ENCODE data around the gene CHST2.

The CHST2 gene

GRCh38 chr3:143121241-143122088 is 1.9 kb downstream of the CHST2 start:
- Histone ChIP-seq H2AFZ (ENCODE audit: low read length, unreplicated experiment) (peak overlapping the region; percentile 72), H3K27me3 (ENCODE audit: insufficient read depth, low read length) (no peaks in the 10 kb centered on the region), H3K4me1 (ENCODE audit: control insufficient read depth, insufficient read depth, low read length, unreplicated experiment) (no peaks in the 10 kb centered on the region), H3K36me3 (ENCODE audit: insufficient read depth, low read length) (no peaks in the 10 kb centered on the region), H3K4me3 (ENCODE audit: low read depth, low read length) (peak overlapping the region; percentile 100), H3K79me2 (ENCODE audit: control insufficient read depth, insufficient read depth, low read length, unreplicated experiment) (no peaks in the 10 kb centered on the region), H3K27ac (ENCODE audit: low read depth, low read length) (no peak overlapping the region)

- H3K4me3 ChIP-seq (ENCODE audit: low read depth, low read length): no peak overlapping the region
- no peaks in the 10 kb centered on the region for H3K36me3 ChIP-seq (ENCODE audit: insufficient read depth, low read length)
- H3K79me2 ChIP-seq (ENCODE audit: control insufficient read depth, insufficient read depth, low read length, unreplicated experiment): no peaks in the 10 kb centered on the region
- H3K27ac ChIP-seq (ENCODE audit: low read depth, low read length): no peak overlapping the region
- no peaks in the 10 kb centered on the region for H3K27me3 ChIP-seq (ENCODE audit: insufficient read depth, low read length)
- H2AFZ ChIP-seq (ENCODE audit: low read length, unreplicated experiment): no peak overlapping the region
- H3K4me1 ChIP-seq (ENCODE audit: control insufficient read depth, insufficient read depth, low read length, unreplicated experiment): no peaks in the 10 kb centered on the region
Measured at GRCh38 chr3:143122089-143122430, 2.5 kb downstream of the CHST2 start.

- no peaks in the 10 kb centered on the region for H3K79me2 ChIP-seq (ENCODE audit: control insufficient read depth, insufficient read depth, low read length, unreplicated experiment)
- H3K27me3 ChIP-seq (ENCODE audit: insufficient read depth, low read length): no peaks in the 10 kb centered on the region
Measured at GRCh38 chr3:143122608-143123352, 3.2 kb downstream of the CHST2 start.

GRCh38 chr3:143123353-143123984 is 3.9 kb downstream of the CHST2 start:
- H3K27ac ChIP-seq (ENCODE audit: low read depth, low read length): no peak overlapping the region
- H3K36me3 ChIP-seq (ENCODE audit: insufficient read depth, low read length): no peaks in the 10 kb centered on the region
- H3K79me2 ChIP-seq (ENCODE audit: control insufficient read depth, insufficient read depth, low read length, unreplicated experiment): no peaks in the 10 kb centered on the region
- H3K4me1 ChIP-seq (ENCODE audit: control insufficient read depth, insufficient read depth, low read length, unreplicated experiment): no peaks in the 10 kb centered on the region
- no peaks in the 10 kb centered on the region for H3K27me3 ChIP-seq (ENCODE audit: insufficient read depth, low read length)
- H2AFZ ChIP-seq (ENCODE audit: low read length, unreplicated experiment): no peak overlapping the region
- H3K4me3 ChIP-seq (ENCODE audit: low read depth, low read length): 0 out of 2 replicates have a peak overlapping the region, but pooled peaks have one; percentile 3

More at GRCh38 chr3:143122608-143123352, 3.2 kb downstream of the CHST2 start:
- Histone ChIP-seq H3K36me3 (ENCODE audit: insufficient read depth, low read length) (no peaks in the 10 kb centered on the region), H3K4me3 (ENCODE audit: low read depth, low read length) (no peak overlapping the region), H2AFZ (ENCODE audit: low read length, unreplicated experiment) (no peak overlapping the region), H3K4me1 (ENCODE audit: control insufficient read depth, insufficient read depth, low read length, unreplicated experiment) (no peaks in the 10 kb centered on the region), H3K27ac (ENCODE audit: low read depth, low read length) (no peak overlapping the region)

GRCh38 chr3:143124601-143125520 is 5.3 kb downstream of the CHST2 start:
- Histone ChIP-seq H3K4me3 (ENCODE audit: low read depth, low read length) (no peak overlapping the region), H3K27me3 (ENCODE audit: insufficient read depth, low read length) (no peaks in the 10 kb centered on the region), H3K4me1 (ENCODE audit: control insufficient read depth, insufficient read depth, low read length, unreplicated experiment) (no peaks in the 10 kb centered on the region), H2AFZ (ENCODE audit: low read length, unreplicated experiment) (no peak overlapping the region), H3K79me2 (ENCODE audit: control insufficient read depth, insufficient read depth, low read length, unreplicated experiment) (no peaks in the 10 kb centered on the region), H3K36me3 (ENCODE audit: insufficient read depth, low read length) (no peaks in the 10 kb centered on the region), H3K27ac (ENCODE audit: low read depth, low read length) (no peak overlapping the region)

GRCh38 chr3:143127801-143128200 is 8.2 kb downstream of the CHST2 start:
- Histone ChIP-seq H3K36me3 (ENCODE audit: insufficient read depth, low read length) (no peaks in the 10 kb centered on the region), H3K4me1 (ENCODE audit: control insufficient read depth, insufficient read depth, low read length, unreplicated experiment) (no peaks in the 10 kb centered on the region), H3K79me2 (ENCODE audit: control insufficient read depth, insufficient read depth, low read length, unreplicated experiment) (no peaks in the 10 kb centered on the region), H2AFZ (ENCODE audit: low read length, unreplicated experiment) (no peak overlapping the region), H3K27me3 (ENCODE audit: insufficient read depth, low read length) (no peaks in the 10 kb centered on the region), H3K4me3 (ENCODE audit: low read depth, low read length) (no peak overlapping the region), H3K27ac (ENCODE audit: low read depth, low read length) (no peak overlapping the region)

- Histone ChIP-seq H3K36me3 (ENCODE audit: insufficient read depth, low read length) (no peaks in the 10 kb centered on the region), H3K27me3 (ENCODE audit: insufficient read depth, low read length) (no peaks in the 10 kb centered on the region), H3K4me3 (ENCODE audit: low read depth, low read length) (no peak overlapping the region), H3K79me2 (ENCODE audit: control insufficient read depth, insufficient read depth, low read length, unreplicated experiment) (no peaks in the 10 kb centered on the region), H3K27ac (ENCODE audit: low read depth, low read length) (no peak overlapping the region), H2AFZ (ENCODE audit: low read length, unreplicated experiment) (no peak overlapping the region), H3K4me1 (ENCODE audit: control insufficient read depth, insufficient read depth, low read length, unreplicated experiment) (no peaks in the 10 kb centered on the region)
Measured at GRCh38 chr3:143128227-143128955, 8.8 kb downstream of the CHST2 start.

GRCh38 chr3:143132246-143132980 is 12.8 kb downstream of the CHST2 start:
- no peak overlapping the region for H3K4me3 ChIP-seq (ENCODE audit: low read depth, low read length)
- H3K4me1 ChIP-seq (ENCODE audit: control insufficient read depth, insufficient read depth, low read length, unreplicated experiment): peaks cover 18% of the 10 kb centered on the region
- H2AFZ ChIP-seq (ENCODE audit: low read length, unreplicated experiment): no peak overlapping the region
- no peaks in the 10 kb centered on the region for H3K79me2 ChIP-seq (ENCODE audit: control insufficient read depth, insufficient read depth, low read length, unreplicated experiment)
- H3K36me3 ChIP-seq (ENCODE audit: insufficient read depth, low read length): no peaks in the 10 kb centered on the region
- no peak overlapping the region for H3K27ac ChIP-seq (ENCODE audit: low read depth, low read length)
- no peaks in the 10 kb centered on the region for H3K27me3 ChIP-seq (ENCODE audit: insufficient read depth, low read length)

- Histone ChIP-seq H3K36me3 (ENCODE audit: insufficient read depth, low read length) (no peaks in the 10 kb centered on the region), H3K4me3 (ENCODE audit: low read depth, low read length) (peak overlapping the region; percentile 41; the same call in 1 of the 2 replicates), H2AFZ (ENCODE audit: low read length, unreplicated experiment) (no peak overlapping the region), H3K79me2 (ENCODE audit: control insufficient read depth, insufficient read depth, low read length, unreplicated experiment) (no peaks in the 10 kb centered on the region), H3K4me1 (ENCODE audit: control insufficient read depth, insufficient read depth, low read length, unreplicated experiment) (peaks cover 18% of the 10 kb centered on the region), H3K27ac (ENCODE audit: low read depth, low read length) (peak overlapping the region; percentile 14; the same call in 1 of the 2 replicates), H3K27me3 (ENCODE audit: insufficient read depth, low read length) (no peaks in the 10 kb centered on the region)
Measured at GRCh38 chr3:143134471-143134870, 14.9 kb downstream of the CHST2 start.

Measured in ACC112 (cell line).